Gastroesophageal sphincter (tissue), 3 donors: ENCODE measurements around the gene SUCLG2.

Experiments
- EP300 ChIP-seq: sonication (generic); formaldehyde crosslinking; IDR thresholded peaks from one replicate; pipeline ENCODE4 v1.6.1; 2017; ENCODE audit warnings: antibody characterized with exemption, mild to moderate bottlenecking
- POLR2A ChIP-seq, 2 donors: fragments of 450-650 bp; IDR thresholded peaks; one replicate each; pipeline ENCODE4 v1.6.1; 2017; ENCODE audit warnings: antibody characterized with exemption in 2 of 2, mild to moderate bottlenecking in 2 of 2, moderate library complexity in 1 of 2
- TF ChIP-seq, protein P1 (sequence below), 4 experiments: fragments of 200-600 bp in 2 of 4; fragments of 450-650 bp in 2 of 4; sonication (generic) in 1 of 4; IDR thresholded peaks; one replicate each; pipeline ENCODE4 v1.5.1; 2017 to 2019; ENCODE audit warnings: antibody characterized with exemption in 4 of 4, mild to moderate bottlenecking in 2 of 4, moderate library complexity in 2 of 4

DNA sequence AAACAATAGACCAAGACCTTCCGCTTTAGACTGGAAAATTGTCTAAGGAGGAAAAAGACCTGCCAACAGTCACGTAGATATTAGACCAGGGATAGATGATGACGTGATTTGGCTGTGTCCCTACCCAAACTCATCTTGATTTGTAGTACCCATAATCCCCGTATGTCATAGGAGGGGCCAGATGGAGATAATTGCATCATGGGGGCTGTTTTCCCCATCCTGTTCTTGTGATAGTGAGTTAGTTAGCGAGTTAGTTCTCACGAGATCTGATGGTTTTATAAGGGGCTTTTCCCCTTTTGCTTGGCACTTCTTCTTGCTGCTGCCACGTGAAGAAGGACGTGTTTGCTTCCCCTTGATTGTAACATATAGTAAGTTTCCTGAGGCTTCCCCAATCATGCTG lies 31.7 kb upstream of the SUCLG2 start:
- TF ChIP-seq, protein P1, sequence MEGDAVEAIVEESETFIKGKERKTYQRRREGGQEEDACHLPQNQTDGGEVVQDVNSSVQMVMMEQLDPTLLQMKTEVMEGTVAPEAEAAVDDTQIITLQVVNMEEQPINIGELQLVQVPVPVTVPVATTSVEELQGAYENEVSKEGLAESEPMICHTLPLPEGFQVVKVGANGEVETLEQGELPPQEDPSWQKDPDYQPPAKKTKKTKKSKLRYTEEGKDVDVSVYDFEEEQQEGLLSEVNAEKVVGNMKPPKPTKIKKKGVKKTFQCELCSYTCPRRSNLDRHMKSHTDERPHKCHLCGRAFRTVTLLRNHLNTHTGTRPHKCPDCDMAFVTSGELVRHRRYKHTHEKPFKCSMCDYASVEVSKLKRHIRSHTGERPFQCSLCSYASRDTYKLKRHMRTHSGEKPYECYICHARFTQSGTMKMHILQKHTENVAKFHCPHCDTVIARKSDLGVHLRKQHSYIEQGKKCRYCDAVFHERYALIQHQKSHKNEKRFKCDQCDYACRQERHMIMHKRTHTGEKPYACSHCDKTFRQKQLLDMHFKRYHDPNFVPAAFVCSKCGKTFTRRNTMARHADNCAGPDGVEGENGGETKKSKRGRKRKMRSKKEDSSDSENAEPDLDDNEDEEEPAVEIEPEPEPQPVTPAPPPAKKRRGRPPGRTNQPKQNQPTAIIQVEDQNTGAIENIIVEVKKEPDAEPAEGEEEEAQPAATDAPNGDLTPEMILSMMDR (IDR thresholded peaks at IDR 0.05): no peak
- no peak for TF ChIP-seq EP300
- no peak for TF ChIP-seq POLR2A (IDR thresholded peaks at IDR 0.05)
